D721Med (cell line): ENCODE measurements around the gene SLCO2A1.

ENCODE experiments used
- DNase-seq: peaks from one replicate; pipeline ENCODE4 v3.0.0; 2011; ENCODE audit warnings: low spot score; ENCODE audit not compliant: insufficient read length
- FAIRE-seq: peaks from 2 replicates; lab custom pipeline; 2011; peaks lifted over from hg19 to GRCh38; lab: Jason Lieb, UNC
- TF ChIP-seq, protein P1 (sequence below): IDR thresholded peaks from 2 replicates; pipeline ENCODE4 v1.5.1; 2012; ENCODE audit warnings: mild to moderate bottlenecking, control low read depth; ENCODE audit not compliant: insufficient read depth; ENCODE audit errors: missing control alignments

Gene SLCO2A1

GRCh38 chr3:134033315-134033996 is 3.7 kb upstream of the SLCO2A1 start:
- DNase-seq (no peak), FAIRE-seq (no peak)
- TF ChIP-seq, protein P1, sequence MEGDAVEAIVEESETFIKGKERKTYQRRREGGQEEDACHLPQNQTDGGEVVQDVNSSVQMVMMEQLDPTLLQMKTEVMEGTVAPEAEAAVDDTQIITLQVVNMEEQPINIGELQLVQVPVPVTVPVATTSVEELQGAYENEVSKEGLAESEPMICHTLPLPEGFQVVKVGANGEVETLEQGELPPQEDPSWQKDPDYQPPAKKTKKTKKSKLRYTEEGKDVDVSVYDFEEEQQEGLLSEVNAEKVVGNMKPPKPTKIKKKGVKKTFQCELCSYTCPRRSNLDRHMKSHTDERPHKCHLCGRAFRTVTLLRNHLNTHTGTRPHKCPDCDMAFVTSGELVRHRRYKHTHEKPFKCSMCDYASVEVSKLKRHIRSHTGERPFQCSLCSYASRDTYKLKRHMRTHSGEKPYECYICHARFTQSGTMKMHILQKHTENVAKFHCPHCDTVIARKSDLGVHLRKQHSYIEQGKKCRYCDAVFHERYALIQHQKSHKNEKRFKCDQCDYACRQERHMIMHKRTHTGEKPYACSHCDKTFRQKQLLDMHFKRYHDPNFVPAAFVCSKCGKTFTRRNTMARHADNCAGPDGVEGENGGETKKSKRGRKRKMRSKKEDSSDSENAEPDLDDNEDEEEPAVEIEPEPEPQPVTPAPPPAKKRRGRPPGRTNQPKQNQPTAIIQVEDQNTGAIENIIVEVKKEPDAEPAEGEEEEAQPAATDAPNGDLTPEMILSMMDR: no peak

DNA sequence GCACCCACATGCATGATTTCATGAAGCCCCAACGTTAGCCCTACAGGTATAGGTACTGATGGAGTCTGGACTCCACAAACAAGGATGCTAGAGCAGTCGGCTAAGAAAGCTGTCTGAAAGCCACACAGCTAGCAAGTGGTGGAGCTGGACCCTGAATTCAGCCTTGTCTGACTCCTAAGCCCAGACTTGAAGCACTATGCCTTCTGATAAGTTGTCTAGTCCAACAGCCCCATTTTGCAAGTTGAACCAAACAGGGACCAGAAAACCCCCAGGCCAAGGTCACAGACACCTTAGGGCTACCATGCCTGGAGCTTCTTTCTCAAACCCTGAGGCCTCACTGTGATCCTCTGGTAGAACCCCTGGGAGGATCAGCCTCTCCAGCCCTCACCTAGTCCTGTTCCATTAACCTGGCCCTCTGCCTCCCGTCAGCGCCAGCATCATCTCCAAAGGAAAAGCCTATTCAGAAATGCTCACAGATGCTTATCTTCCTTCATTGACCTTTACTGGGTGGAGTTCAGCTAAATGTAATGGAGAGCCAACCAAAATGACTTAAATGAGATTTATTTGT is 1.7 kb upstream of the SLCO2A1 start:
- FAIRE-seq: no peak
- DNase-seq: no peak
- TF ChIP-seq, protein P1: no peak

GRCh38 chr3:134030379-134031347 is 938 bp upstream of the SLCO2A1 start:
- FAIRE-seq: no peak
- TF ChIP-seq, protein P1: no peak
- no peak for DNase-seq

DNA sequence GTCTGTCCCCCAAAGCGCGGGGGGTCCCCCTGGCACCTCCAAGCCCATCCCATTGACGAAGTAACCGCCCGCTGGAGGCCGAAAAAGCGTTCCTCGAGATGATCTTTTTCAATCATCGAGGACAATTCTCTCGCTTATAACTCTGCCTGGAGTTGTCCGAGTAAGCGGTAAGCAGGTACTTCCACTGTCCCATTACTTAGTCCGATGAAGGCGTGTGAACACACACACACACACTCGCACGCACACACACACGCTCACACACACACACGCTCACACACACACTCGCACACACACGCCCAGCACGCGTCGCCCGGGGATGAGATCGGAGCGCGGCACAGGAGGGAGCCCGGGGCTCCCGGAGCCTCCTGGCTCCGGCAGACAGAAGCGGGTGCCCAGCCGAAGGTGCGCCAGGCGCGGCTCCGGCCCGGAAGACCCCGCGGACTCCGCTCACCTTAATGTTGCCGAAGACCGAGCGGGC is 430 bp downstream of the SLCO2A1 start:
- no peak for FAIRE-seq
- TF ChIP-seq, protein P1: no peak
- no peak for DNase-seq

GRCh38 chr3:134028486-134029255 is 1.1 kb downstream of the SLCO2A1 start:
- FAIRE-seq (no peak), DNase-seq (no peak)
- TF ChIP-seq, protein P1: no peak

GRCh38 chr3:134027631-134028030 is 2.1 kb downstream of the SLCO2A1 start:
- TF ChIP-seq, protein P1: no peak
- no peak for FAIRE-seq
- no peak for DNase-seq
